Caco-2 (cell line): ENCODE data around the gene TESK2. TPM values are rescaled to one million over a fixed set of nuclear protein-coding genes. Genes with fewer than 3 reads are reported as not detected.
"Not testable (repeated sequence)": the region's sequence is repeated elsewhere in the genome, so short reads cannot be mapped to it uniquely, and the experiment has no call there.

Experiments
- BruUV-seq: library from RNA; stranded (reverse); fragments of 400-500 nt; replicated peaks from 2 replicates; lab custom pipeline; 2021; lab: Mats Ljungman, UMichigan
- CTCF ChIA-PET: fragments of 300-600 bp; sonication (Branson Sonifier 250); formaldehyde crosslinking; loops from one replicate; lab custom pipeline; 2022; ENCODE audit warnings: antibody characterized with exemption; lab: Charles Lee
- POLR2A ChIA-PET: fragments of 300-600 bp; sonication (Branson Sonifier 250); formaldehyde crosslinking; loops from one replicate; lab custom pipeline; 2022; ENCODE audit warnings: antibody characterized with exemption; lab: Charles Lee
- DNase-seq, 2 experiments: peaks; one replicate each; pipeline versions ENCODE4 v3.0.0 to v3.0.0-alpha.2; 2020 to 2022
- H3K27me3 ChIP-seq: replicated peaks from 2 replicates; pipeline ENCODE4 v1.6.0; 2011; ENCODE audit warnings: low read length; ENCODE audit not compliant: control insufficient read depth, insufficient read depth
- H3K36me3 ChIP-seq: 2 replicates; pipeline ENCODE4 v1.5.1; 2011; ENCODE audit warnings: low read length; ENCODE audit not compliant: control insufficient read depth, insufficient read depth
- H3K4me1 ChIP-seq: fragments of 250-450 bp; sonication (Bioruptor Pico); 2 replicates; pipeline ENCODE4 v1.5.1; 2020; ENCODE audit warnings: mild to moderate bottlenecking
- H3K4me3 ChIP-seq: 2 replicates; pipeline ENCODE4 v1.5.1; 2011; ENCODE audit warnings: low read depth, mild to moderate bottlenecking, control low read depth, low read length
- H3K9me3 ChIP-seq: fragments of 250-450 bp; sonication (Bioruptor Pico); 2 replicates; pipeline ENCODE4 v1.5.1; 2020; ENCODE audit warnings: mild to moderate bottlenecking, moderate library complexity
- H3K27ac Mint-ChIP-seq: one replicate; pipeline ENCODE4 v1.8.0; 2022; ENCODE audit warnings: mixed read lengths; ENCODE audit not compliant: unreplicated experiment
- H3K27me3 Mint-ChIP-seq: one replicate; pipeline ENCODE4 v1.8.0; 2022; ENCODE audit warnings: mixed read lengths; ENCODE audit not compliant: insufficient read depth, unreplicated experiment
- H3K36me3 Mint-ChIP-seq: one replicate; pipeline ENCODE4 v1.8.0; 2022; ENCODE audit warnings: mild to moderate bottlenecking, mixed read lengths; ENCODE audit not compliant: insufficient read depth, unreplicated experiment
- H3K4me1 Mint-ChIP-seq: one replicate; pipeline ENCODE4 v1.8.0; 2022; ENCODE audit warnings: low read depth, mixed read lengths; ENCODE audit not compliant: unreplicated experiment
- H3K4me3 Mint-ChIP-seq: one replicate; pipeline ENCODE4 v1.8.0; 2022; ENCODE audit warnings: mild to moderate bottlenecking, moderate library complexity, mixed read lengths; ENCODE audit not compliant: unreplicated experiment
- H3K9me3 Mint-ChIP-seq: one replicate; pipeline ENCODE4 v1.8.0; 2022; ENCODE audit warnings: mixed read lengths; ENCODE audit not compliant: unreplicated experiment
- intact Hi-C: fragments of 100-400 bp; cut with micrococcal nuclease; formaldehyde crosslinking; loops from one replicate; pipeline ENCODE4 v1.10.0; 2022; ENCODE audit not compliant: unreplicated experiment
- total RNA-seq: library from RNA; stranded (reverse); gene quantifications from 2 replicates; pipeline ENCODE4 v1.2.3, GENCODE V29; 2022
- TF ChIP-seq, protein P1 (sequence below), 2 experiments: fragments of 200-600 bp in 1 of 2; IDR thresholded peaks; 1 replicate in 1 of 2; 2 replicates in 1 of 2; pipeline versions ENCODE4 v1.5.1 to v1.8.0; 2011 to 2022; ENCODE audit warnings: antibody characterized with exemption in 1 of 2, control low read depth in 1 of 2, inconsistent platforms in 1 of 2, low read depth in 1 of 2, low read length in 1 of 2, mild to moderate bottlenecking in 1 of 2, moderate library complexity in 1 of 2; ENCODE audit not compliant: insufficient read depth in 1 of 2, severe bottlenecking in 1 of 2, unreplicated experiment in 1 of 2

Gene TESK2
- total RNA-seq, 1 experiment from 2014 or later, result 14.7 TPM

DNA sequence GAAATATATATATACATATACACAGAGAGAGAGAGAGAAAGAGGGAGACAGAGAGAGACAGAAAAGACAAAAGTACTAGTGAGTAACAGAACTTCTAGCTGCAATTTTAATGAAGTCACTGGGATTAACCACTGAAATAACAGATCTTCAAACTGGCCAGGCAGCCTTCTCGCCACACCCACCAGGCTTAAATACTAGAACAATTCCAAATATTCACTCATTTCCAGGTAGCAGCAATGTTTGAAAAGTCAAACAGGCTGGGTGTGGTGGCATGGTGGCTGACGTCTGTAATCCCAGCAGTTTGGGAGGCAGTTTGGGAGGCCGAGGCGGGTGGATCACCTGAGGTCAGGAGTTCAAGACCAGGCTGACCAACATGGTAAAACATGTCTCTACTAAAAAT is 25.5 kb upstream of the TESK2 start:
- CTCF ChIA-PET, result no interaction called here
- TF ChIP-seq, protein P1, sequence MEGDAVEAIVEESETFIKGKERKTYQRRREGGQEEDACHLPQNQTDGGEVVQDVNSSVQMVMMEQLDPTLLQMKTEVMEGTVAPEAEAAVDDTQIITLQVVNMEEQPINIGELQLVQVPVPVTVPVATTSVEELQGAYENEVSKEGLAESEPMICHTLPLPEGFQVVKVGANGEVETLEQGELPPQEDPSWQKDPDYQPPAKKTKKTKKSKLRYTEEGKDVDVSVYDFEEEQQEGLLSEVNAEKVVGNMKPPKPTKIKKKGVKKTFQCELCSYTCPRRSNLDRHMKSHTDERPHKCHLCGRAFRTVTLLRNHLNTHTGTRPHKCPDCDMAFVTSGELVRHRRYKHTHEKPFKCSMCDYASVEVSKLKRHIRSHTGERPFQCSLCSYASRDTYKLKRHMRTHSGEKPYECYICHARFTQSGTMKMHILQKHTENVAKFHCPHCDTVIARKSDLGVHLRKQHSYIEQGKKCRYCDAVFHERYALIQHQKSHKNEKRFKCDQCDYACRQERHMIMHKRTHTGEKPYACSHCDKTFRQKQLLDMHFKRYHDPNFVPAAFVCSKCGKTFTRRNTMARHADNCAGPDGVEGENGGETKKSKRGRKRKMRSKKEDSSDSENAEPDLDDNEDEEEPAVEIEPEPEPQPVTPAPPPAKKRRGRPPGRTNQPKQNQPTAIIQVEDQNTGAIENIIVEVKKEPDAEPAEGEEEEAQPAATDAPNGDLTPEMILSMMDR (IDR thresholded peaks at IDR 0.05; ENCODE audit: insufficient read depth in 1 of 2, low read depth in 1 of 2, low read length in 1 of 2, severe bottlenecking in 1 of 2, unreplicated experiment in 1 of 2), result no peak
- Histone ChIP-seq H3K4me3 (no peak overlapping the region), H3K27me3 (no peaks in the 10 kb centered on the region), H3K36me3 (no peaks in the 10 kb centered on the region; the same call in 1 of the 2 replicates), H3K4me1 (peaks cover 64% of the 10 kb centered on the region), H3K9me3 (no peaks in the 10 kb centered on the region)
- no peaks in the 10 kb centered on the region for H3K9me3 Mint-ChIP-seq
- POLR2A ChIA-PET, result interaction anchor here (1.1 kb wide), 1 partner anchor 35 kb away, joined by 4 read pairs; no protein-coding TSS in a partner anchor
- no peaks in the 10 kb centered on the region for H3K27me3 Mint-ChIP-seq
- H3K4me3 Mint-ChIP-seq, result peak overlapping the region; percentile 20
- peaks cover 97% of the 10 kb centered on the region for H3K36me3 Mint-ChIP-seq
- H3K4me1 Mint-ChIP-seq, result peaks cover 39% of the 10 kb centered on the region
- BruUV-seq, result no TSS peak
- intact Hi-C loops, result no loop called here
- no peak for DNase-seq
- peak overlapping the region; percentile 82 for H3K27ac Mint-ChIP-seq

GRCh38 chr1:45516036-45516435 is 25.1 kb upstream of the TESK2 start:
- BruUV-seq, result no TSS peak
- no peak overlapping the region for H3K4me3 ChIP-seq
- Mint-ChIP-seq H3K27me3 (no peaks in the 10 kb centered on the region), H3K27ac (peak overlapping the region; percentile 82), H3K36me3 (peaks cover 97% of the 10 kb centered on the region), H3K4me1 (peaks cover 39% of the 10 kb centered on the region), H3K9me3 (no peaks in the 10 kb centered on the region), H3K4me3 (peak overlapping the region; percentile 20)
- H3K27me3 ChIP-seq, result no peaks in the 10 kb centered on the region
- no peak for DNase-seq
- intact Hi-C loops, result no loop called here
- ChIA-PET POLR2A (interaction anchor here (1.1 kb wide), 1 partner anchor 35 kb away, joined by 4 read pairs; no protein-coding TSS in a partner anchor), CTCF (no interaction called here)
- H3K4me1 ChIP-seq, result peaks cover 64% of the 10 kb centered on the region
- H3K9me3 ChIP-seq, result no peaks in the 10 kb centered on the region
- H3K36me3 ChIP-seq, result no peaks in the 10 kb centered on the region; the same call in none of the 2 replicates
- TF ChIP-seq, protein P1 (IDR thresholded peaks at IDR 0.05; ENCODE audit: insufficient read depth in 1 of 2, low read depth in 1 of 2, low read length in 1 of 2, severe bottlenecking in 1 of 2, unreplicated experiment in 1 of 2), result no peak

DNA sequence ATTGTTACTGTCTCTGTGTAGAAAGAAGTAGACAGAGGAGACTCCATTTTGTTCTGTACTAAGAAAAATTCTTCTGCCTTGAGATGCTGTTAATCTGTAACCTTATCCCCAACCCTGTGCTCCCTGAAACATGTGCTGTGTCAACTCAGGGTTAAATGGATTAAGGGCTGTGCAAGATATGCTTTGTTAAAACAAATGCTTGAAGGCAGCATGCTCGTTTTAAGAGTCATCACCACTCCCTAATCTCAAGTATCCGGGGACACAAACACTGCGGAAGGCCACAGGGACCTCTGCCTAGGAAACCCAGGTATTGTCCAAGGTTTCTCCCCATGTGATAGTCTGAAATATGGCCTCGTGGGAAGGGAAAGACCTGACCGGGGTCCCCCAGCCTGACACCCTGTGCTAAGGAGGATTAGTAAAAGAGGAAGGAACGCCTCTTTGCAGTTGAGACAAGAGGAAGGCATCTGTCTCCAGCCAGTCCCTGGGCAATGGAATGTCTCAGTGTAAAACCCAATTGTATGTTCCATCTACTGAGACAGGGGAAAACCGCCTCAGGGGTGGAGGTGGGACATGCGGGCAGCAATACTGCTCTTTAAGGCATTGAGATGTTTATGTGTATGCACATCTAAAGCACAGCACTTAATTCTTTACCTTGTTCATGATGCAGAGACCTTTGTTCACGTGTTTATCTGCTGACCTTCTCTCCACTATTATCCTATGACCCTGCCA is 22.7 kb upstream of the TESK2 start:
- H3K27me3 Mint-ChIP-seq, intact Hi-C loops, POLR2A ChIA-PET, H3K9me3 ChIP-seq, H3K4me3 ChIP-seq, H3K36me3 ChIP-seq, H3K27me3 ChIP-seq, BruUV-seq, H3K9me3 Mint-ChIP-seq: not testable (repeated sequence)
- Mint-ChIP-seq H3K27ac (peak overlapping the region; percentile 82), H3K36me3 (peaks cover 99% of the 10 kb centered on the region), H3K4me1 (peaks cover 38% of the 10 kb centered on the region), H3K4me3 (peak overlapping the region; percentile 42)
- peaks cover 53% of the 10 kb centered on the region for H3K4me1 ChIP-seq
- DNase-seq, result peak; percentile 53 to 70
- CTCF ChIA-PET, result interaction anchor here (2.1 kb wide), 1 partner anchor 56 kb away, joined by 14 read pairs; no protein-coding TSS in a partner anchor
